Right lobe of liver (tissue), 6 donors: Measurements from ENCODE around the gene R3HCC1L. TPM values are rescaled to one million over a fixed set of nuclear protein-coding genes. Genes with fewer than 3 reads are reported as not detected.
"Not testable (repeated sequence)": the region's sequence is repeated elsewhere in the genome, so short reads cannot be mapped to it uniquely, and the experiment has no call there.

Experiments used
- ATAC-seq, 4 donors: fragments of 200-7000 bp; cut with Tn5 transposase; one replicate each; pipeline ENCODE4 v1.9.1; 2020; ENCODE audit warnings: mild to moderate bottlenecking in 4 of 4, moderate library complexity in 4 of 4
- DNase-seq, 3 donors: peaks; one replicate each; pipeline ENCODE4 v3.0.0-alpha.2; 2020
- H3K27ac ChIP-seq, 3 donors: fragments of 200-600 bp; one replicate each; pipeline ENCODE4 v1.8.0; 2022
- H3K27me3 ChIP-seq, 2 donors: fragments of 200-600 bp; one replicate each; pipeline ENCODE4 v1.8.0; 2022
- H3K36me3 ChIP-seq, 4 donors: fragments of 200-600 bp; sonication (generic) in 1 of 4; one replicate each; pipeline versions ENCODE4 v1.5.1 to v1.8.0; 2017 to 2022; ENCODE audit warnings: control low read depth in 1 of 4
- H3K4me1 ChIP-seq, 4 donors: fragments of 200-600 bp; sonication (generic) in 1 of 4; one replicate each; pipeline versions ENCODE4 v1.5.1 to v1.8.0; 2017 to 2022; ENCODE audit warnings: control low read depth in 1 of 4
- H3K4me3 ChIP-seq, 3 donors: fragments of 200-600 bp; one replicate each; pipeline ENCODE4 v1.8.0; 2022
- H3K9me3 ChIP-seq, 4 donors: fragments of 200-600 bp; sonication (generic) in 1 of 4; one replicate each; pipeline versions ENCODE4 v1.5.1 to v1.8.0; 2017 to 2022; ENCODE audit warnings: control low read depth in 1 of 4
- CTCF ChIP-seq, 4 donors: fragments of 200-600 bp in 3 of 4; fragments of 450-650 bp in 1 of 4; IDR thresholded peaks; one replicate each; pipeline versions ENCODE4 v1.5.1 to v1.8.0; 2016 to 2022; ENCODE audit warnings: antibody characterized with exemption in 4 of 4, mild to moderate bottlenecking in 2 of 4
- POLR2A ChIP-seq: fragments of 450-650 bp; IDR thresholded peaks from one replicate; pipeline ENCODE4 v1.6.1; 2017; ENCODE audit warnings: antibody characterized with exemption, mild to moderate bottlenecking
- WGBS: methylation state at CpG from one replicate; pipeline ENCODE4 v1.1.6; 2018; ENCODE audit warnings: low coverage, low lambda C conversion rate; ENCODE audit not compliant: insufficient coverage; ENCODE audit errors: missing lambda C conversion rate; 5-methylcytosine and 5-hydroxymethylcytosine counted together
- intact Hi-C, 2 donors: fragments of 100-400 bp; cut with DNase I; formaldehyde crosslinking; loops; one replicate each; pipeline versions ENCODE4 v1.11.2 to v1.14.1; 2022
- total RNA-seq, 6 experiments: library from RNA; depleted of rRNA in 2 of 6; stranded (reverse); fragments of >200 nt in 2 of 6; fragmentation: NEBNext Ultra II Directional in 3 of 6; extraction: Animal tissue kit (Norgen Biotek cat#: 25700) in 3 of 6; gene quantifications; one replicate each; pipeline versions ENCODE4 v1.1.0 to v1.2.4, GENCODE V29; 2016 to 2023
- donor health status: DM: no; HTN: yes; CAD: no.
- donor health status: DM: no; HTN: no; CAD: no.
- donor health status: DM: no; HTN: no; CAD: no.
- donor health status: DM: no; HTN: yes; CAD: no.
- donor health status: DM: no; HTN: yes; CAD: no.

R3HCC1L gene
- total RNA-seq, 6 experiments from 2014 or later = 5.0 to 6.5 (median 5.5) TPM

- Histone ChIP-seq H3K27ac (peak overlapping the region; percentile 90 to 97 (median 90)), H3K4me1 (peaks cover 0 to 10% (median 4%) of the 10 kb centered on the region in 4 donors), H3K27me3 (no peaks in the 10 kb centered on the region), H3K36me3 (no peaks in the 10 kb centered on the region), H3K4me3 (peak overlapping the region; percentile 83 to 88 (median 88)), H3K9me3 (no peaks in the 10 kb centered on the region)
- 4% methylated on average over 10 of the region's 13 CpGs for WGBS
- ATAC-seq (peak in 3 of 4 donors; percentile 17 to 34 (median 24)), DNase-seq (no peak)
- intact Hi-C loops = no loop called here
- TF ChIP-seq CTCF (IDR thresholded peaks at IDR 0.05) (no peak), POLR2A (no peak)
Measured at GRCh38 chr10:98135222-98135899, 904 bp downstream of the R3HCC1L start.

GRCh38 chr10:98136775-98137174 is 2.3 kb downstream of the R3HCC1L start:
- intact Hi-C loops, H3K36me3 ChIP-seq, DNase-seq, H3K4me3 ChIP-seq, H3K27me3 ChIP-seq, H3K27ac ChIP-seq, H3K9me3 ChIP-seq, ATAC-seq: not testable (repeated sequence)
- 91% methylated on average over 9 of the region's 16 CpGs for WGBS
- peaks cover 0 to 11% (median 5%) of the 10 kb centered on the region in 4 donors for H3K4me1 ChIP-seq

- no peaks in the 10 kb centered on the region for H3K27me3 ChIP-seq
- no peaks in the 10 kb centered on the region for H3K36me3 ChIP-seq
- peaks cover 0 to 11% (median 5%) of the 10 kb centered on the region in 4 donors for H3K4me1 ChIP-seq
- DNase-seq (no peak), ATAC-seq (no peak)
- H3K4me3 ChIP-seq = no peak overlapping the region
- TF ChIP-seq POLR2A = no peak
- TF ChIP-seq CTCF (IDR thresholded peaks at IDR 0.05) = no peak
- intact Hi-C loops = no loop called here
- no peak overlapping the region for H3K27ac ChIP-seq
- no peaks in the 10 kb centered on the region for H3K9me3 ChIP-seq
Measured at GRCh38 chr10:98138031-98138430, 3.6 kb downstream of the R3HCC1L start.

- Histone ChIP-seq H3K27me3 (no peaks in the 10 kb centered on the region), H3K27ac (no peak overlapping the region), H3K36me3 (no peaks in the 10 kb centered on the region), H3K4me1 (peaks cover 0 to 11% (median 5%) of the 10 kb centered on the region in 4 donors), H3K9me3 (no peaks in the 10 kb centered on the region), H3K4me3 (no peak overlapping the region)
- no peak for DNase-seq
- WGBS = 88% methylated on average over 3 of the region's 3 CpGs
- intact Hi-C loops = no loop called here
- no peak for ATAC-seq
- TF ChIP-seq POLR2A (no peak), CTCF (IDR thresholded peaks at IDR 0.05) (no peak)
Measured at GRCh38 chr10:98139431-98139830, 5.0 kb downstream of the R3HCC1L start.

- Histone ChIP-seq H3K4me3 (no peak overlapping the region), H3K36me3 (no peaks in the 10 kb centered on the region), H3K27ac (no peak overlapping the region), H3K9me3 (no peaks in the 10 kb centered on the region), H3K4me1 (peaks cover 0 to 11% (median 0%) of the 10 kb centered on the region in 4 donors), H3K27me3 (no peaks in the 10 kb centered on the region)
- ATAC-seq (no peak), DNase-seq (no peak)
- intact Hi-C loops = no loop called here
- TF ChIP-seq CTCF (IDR thresholded peaks at IDR 0.05) = no peak
- no peak for TF ChIP-seq POLR2A
Measured at GRCh38 chr10:98141484-98142073, 7.1 kb downstream of the R3HCC1L start.
